Hepatocyte (in vitro differentiated cells): Measurements from ENCODE around the gene CTXND1.

ENCODE experiments used
- CTCF ChIP-seq: fragments of 200-600 bp; sonication (generic); IDR thresholded peaks from 2 replicates; pipeline ENCODE4 v1.5.1; 2016; ENCODE audit warnings: antibody characterized with exemption, mild to moderate bottlenecking; ENCODE audit not compliant: poor library complexity
- EZH2 ChIP-seq: fragments of 200-600 bp; sonication (generic); IDR thresholded peaks from 2 replicates; pipeline ENCODE4 v1.6.1; 2016; ENCODE audit warnings: antibody characterized with exemption, mild to moderate bottlenecking, borderline replicate concordance

GRCh38 chr15:80168421-80168820, 83.6 kb downstream of the CTXND1 start:
- TF ChIP-seq CTCF (no peak), EZH2 (no peak)
